GM23338 (cell line): ENCODE measurements around the gene PAX2.

Source experiments
- CREB1 ChIP-seq: fragments of 250-450 bp; sonication (Bioruptor Pico); IDR thresholded peaks from 2 replicates; pipeline ENCODE4 v1.5.0; 2020; ENCODE audit warnings: low read depth, mild to moderate bottlenecking, moderate library complexity
- CTCF ChIP-seq, 2 experiments: fragments of 200-600 bp in 1 of 2; sonication (generic) in 1 of 2; conservative IDR thresholded peaks; 2 replicates each; pipeline versions ENCODE4 v1.5.1 to v1.6.1; 2016 to 2017; ENCODE audit warnings: antibody characterized with exemption in 2 of 2, low read depth in 2 of 2, mild to moderate bottlenecking in 2 of 2, moderate library complexity in 1 of 2
- JUNB ChIP-seq: IDR thresholded peaks from one replicate; pipeline ENCODE4 v1.6.1; 2016; ENCODE audit warnings: antibody characterized with exemption; ENCODE audit not compliant: unreplicated experiment
- POLR2AphosphoS5 ChIP-seq: IDR thresholded peaks from 2 replicates; pipeline ENCODE4 v1.6.1; 2016; ENCODE audit warnings: antibody characterized with exemption, low read depth
- REST ChIP-seq: IDR thresholded peaks from one replicate; pipeline ENCODE4 v1.6.1; 2018; ENCODE audit warnings: antibody characterized with exemption; ENCODE audit not compliant: unreplicated experiment

GRCh38 chr10:100805543-100806355, 60.4 kb downstream of the PAX2 start:
- TF ChIP-seq CTCF (conservative IDR thresholded peaks at IDR 0.05; ENCODE audit: low read depth in 2 of 2) = no peak
- no peak for TF ChIP-seq JUNB
- no peak for TF ChIP-seq POLR2AphosphoS5
- TF ChIP-seq REST = no peak
- no peak for TF ChIP-seq CREB1 (CRISPR knock-in tag)
